HG03442 (cell line): ENCODE results near the gene VEZT.

ENCODE experiments used
- ATAC-seq: cut with Tn5 transposase; IDR thresholded peaks from one replicate; pipeline ENCODE4 v1.9.1; 2021; ENCODE audit warnings: mild to moderate bottlenecking, moderate library complexity; ENCODE audit not compliant: unreplicated experiment

The VEZT gene

DNA sequence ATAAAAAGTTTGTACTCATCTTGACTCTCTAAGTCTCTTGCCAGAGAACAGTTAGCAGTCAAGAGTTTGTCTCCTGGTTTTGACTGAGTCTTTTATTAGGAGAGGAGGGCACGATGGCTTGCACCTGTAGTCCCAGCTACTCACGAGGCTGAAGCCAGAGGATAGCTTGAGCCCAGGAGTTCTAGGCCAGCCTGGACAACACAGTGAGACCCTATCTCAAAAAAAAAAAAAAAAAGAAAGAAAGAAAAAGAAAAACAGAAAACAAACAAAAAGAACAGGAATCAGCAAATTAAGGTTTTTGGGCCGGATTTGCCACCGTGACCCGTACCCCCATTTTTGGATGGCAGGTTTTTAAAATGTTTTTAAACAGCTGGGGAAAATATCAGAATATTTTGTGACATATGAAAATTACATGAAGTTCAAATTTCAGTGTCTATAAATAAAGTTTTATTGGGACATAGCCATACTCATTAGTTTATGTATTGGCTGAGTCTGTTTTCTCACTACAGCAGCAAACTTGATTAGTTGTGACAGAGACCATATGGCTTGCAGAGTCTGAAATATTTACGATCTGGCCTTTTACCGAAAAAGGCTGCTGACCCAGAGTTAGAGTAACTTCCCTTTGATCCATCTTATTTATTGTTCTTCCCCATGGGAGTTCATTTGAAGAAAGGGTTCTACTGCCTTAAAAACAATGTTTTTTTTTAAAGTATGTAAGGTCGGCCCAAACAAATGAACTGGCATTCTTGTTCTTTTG lies 31.2 kb downstream of the VEZT start:
- ATAC-seq: no peak

DNA sequence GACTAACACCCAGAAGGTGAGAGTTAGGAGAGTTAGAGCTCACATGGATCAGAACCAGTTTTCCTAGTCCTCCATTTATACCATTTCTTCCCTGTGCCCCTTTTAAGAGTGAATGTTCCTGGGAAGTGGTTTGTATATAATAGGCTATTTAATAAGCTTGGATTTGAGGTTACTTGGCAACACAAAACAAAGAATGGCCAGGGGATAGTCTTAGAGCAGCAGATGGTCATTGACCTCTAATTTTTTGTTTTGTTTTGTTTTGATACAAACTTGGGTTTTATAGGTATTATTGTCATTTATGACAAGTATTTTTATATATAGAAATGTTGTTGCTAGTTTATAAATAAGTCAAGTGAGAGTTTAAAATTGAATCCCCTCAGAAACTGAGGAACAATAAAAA lies 35.8 kb downstream of the VEZT start:
- no peak for ATAC-seq

DNA sequence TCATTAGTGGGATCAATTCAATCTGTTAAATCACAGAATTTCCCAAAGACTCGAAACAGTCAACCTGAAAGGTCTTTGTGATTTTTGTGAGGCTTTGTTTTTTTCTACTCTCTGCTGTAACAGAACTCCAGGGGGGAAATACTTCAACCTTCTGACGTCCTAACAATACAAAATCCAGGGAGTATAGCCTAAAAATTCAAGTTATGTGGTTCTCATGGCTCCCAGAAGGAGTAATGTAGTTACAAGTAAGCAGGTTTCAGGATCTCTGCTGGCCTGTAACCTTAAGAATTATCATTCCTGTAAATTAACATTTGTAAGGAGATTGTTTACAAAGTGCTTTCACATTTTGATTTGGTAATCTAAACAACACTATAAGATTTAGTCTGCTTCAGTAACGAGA lies 39.9 kb downstream of the VEZT start:
- ATAC-seq: no peak

DNA sequence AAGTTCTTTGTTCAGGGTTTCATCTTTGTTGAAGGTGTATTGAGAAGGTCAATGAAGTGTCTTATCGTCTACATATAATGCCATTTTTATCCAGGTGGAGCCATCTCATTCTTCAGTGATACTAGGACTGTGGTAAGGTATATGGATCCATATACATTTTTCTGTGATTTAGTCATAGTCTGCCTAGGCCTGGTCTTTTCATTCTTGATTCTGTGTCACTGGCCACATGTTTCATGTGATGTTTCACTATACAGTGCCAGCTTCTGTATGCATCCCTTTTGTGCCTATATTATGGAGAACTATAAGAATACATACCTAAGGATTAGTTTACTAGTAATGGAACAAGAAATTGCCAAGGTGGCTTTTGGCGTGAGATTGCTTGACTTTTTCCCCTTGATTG lies 40.5 kb downstream of the VEZT start:
- ATAC-seq: no peak

DNA sequence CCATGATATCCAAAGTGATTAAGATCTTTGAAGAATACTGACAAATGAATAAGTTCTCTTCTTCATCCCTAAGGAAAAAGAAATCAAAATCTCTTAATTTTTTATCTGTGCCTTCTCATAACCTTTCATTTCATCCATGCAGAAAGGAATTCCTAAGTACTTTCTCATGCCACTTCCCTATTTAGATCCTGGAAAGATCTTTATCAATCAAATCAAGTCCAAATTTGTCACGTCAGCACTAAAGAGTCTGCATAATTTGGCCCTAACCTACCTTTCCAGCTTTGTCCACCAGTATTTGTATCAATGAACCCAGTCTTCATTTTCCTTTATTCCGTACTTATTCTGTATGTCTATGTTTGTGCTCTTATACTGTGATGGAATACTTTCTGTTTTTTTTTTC lies 41.2 kb downstream of the VEZT start:
- ATAC-seq: no peak

DNA sequence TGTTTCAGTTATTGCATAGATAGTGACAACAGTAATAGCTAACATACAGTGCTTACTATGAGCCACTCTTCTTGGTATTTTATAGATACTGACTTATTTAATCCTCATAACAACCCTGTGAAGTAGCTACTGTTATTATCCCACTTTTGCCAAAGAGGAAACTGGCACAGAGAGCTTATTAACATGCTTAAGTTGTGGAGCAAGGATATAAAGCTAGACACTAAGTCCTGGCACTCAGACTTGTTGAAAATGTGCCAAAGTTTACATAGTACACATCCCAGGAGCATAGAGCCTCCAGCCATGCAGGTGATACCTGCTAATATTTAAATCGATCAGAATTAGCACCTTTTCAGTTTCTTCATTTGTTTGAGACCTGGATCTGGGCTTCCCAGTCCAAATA lies 41.8 kb downstream of the VEZT start:
- no peak for ATAC-seq

DNA sequence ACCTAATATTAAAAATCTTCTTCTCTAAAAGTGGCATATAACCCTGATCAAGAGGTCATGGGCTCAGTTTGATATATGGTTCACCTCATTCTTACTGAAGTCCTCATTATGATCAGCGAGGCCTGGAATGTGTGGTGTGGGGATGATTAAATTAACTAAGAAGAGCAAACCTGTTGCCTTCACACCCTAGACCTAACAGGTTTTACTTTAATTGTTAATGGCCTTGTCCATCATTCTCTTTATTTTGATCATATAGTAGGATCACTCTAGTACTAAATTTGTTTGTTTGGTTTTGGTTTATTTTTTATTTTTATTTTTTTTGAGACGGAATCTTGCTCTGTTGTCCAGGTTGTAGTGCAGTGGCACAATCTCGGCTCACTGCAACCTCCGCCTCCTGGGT lies 43.5 kb downstream of the VEZT start:
- no peak for ATAC-seq

DNA sequence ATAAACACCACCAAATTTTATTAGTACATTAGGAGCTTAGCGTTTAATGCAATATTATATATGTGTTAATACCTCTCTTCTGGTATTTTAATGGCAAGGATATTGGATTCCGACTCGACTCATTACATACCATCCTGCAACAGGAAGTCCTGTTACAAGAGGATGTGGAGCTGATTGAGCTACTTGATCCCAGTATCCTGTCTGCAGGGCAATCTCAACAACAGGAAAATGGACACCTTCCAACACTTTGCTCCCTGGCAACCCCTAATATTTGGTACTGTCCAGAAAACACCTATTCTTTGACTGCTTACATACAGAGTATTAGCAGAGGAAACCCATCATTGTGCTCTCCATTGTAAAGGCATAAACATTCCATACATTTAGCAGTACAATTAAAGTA lies 45.2 kb downstream of the VEZT start:
- ATAC-seq: no peak

DNA sequence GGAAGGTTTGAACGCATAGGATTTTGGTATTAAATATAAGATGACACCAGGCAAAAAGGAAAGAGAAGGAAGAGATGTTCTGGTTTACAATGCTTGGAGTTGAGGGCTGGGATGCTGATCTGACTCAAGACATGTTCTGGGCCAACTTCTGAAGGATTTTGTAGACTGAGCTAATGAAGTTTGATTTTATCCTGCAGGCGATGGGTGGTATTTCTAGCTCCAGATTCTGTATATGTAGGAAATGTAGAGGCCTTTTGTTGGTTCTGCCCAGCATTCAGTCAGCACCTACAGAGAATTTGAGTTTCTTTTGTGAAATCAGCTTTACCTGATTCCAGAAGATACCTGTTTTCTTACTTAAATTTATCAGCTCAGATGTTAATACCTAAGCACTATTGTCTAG lies 48.2 kb downstream of the VEZT start:
- no peak for ATAC-seq

DNA sequence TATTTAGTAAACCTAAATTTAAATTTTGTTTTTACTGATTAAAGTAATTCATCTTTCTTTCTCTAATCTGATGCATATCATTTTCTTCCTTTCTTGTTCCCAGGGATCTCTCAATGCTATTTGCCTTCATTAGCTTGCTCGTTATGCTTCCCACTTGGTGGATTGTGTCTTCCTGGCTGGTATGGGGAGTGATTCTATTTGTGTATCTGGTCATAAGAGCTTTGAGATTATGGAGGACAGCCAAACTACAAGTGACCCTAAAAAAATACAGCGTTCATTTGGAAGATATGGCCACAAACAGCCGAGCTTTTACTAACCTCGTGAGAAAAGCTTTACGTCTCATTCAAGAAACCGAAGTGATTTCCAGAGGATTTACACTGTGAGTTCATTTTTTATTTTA lies 48.6 kb downstream of the VEZT start:
- ATAC-seq: no peak

DNA sequence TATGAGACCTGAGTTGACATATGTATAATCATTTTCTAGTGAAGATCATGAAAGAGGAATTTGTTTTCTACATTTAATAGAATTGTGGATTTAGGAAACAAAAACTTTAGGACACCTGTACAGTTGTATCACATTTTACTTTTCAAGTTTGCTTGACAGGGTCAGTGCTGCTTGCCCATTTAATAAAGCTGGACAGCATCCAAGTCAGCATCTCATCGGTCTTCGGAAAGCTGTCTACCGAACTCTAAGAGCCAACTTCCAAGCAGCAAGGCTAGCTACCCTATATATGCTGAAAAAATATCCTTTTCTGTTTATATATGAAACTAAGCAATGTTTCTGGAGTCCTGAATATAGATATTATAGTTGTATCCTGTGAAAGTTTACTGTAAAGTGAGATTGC lies 52.3 kb downstream of the VEZT start:
- no peak for ATAC-seq

DNA sequence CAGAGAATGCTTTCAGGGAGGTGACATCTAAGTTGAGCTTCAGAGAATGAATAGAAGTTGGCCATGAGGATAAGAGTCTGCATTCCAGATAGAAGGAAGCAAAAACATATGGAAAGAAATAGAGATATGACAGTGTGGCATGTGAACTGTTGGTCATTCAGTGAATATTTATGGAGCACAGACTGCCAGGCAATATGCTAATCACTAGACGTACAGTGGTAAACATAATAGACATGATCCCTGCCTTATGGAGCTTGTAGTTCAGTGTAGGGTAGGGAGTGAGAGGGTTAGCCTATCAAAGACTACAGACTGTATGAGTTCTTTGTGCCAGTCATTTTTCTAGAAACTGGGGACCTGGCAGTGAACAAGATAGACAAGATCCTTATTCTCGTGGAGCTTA lies 53.9 kb downstream of the VEZT start:
- no peak for ATAC-seq

DNA sequence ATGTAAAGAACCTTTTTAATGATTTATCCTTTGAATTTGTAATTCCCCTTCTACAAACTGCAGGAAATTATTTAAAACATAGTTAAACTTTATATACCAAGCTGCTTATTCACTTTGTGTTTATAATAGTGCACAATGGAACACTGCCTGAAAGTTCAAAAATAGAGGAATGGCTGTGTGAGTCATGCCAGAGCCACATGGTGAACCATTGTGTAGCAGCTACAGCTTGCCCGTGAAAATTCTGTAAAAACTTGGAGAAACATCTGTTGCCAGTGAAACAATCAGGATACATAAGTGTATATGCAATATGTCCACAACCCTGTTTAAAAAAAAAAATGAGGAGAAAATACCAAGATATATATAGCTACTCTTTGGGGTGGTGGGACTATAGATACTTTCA lies 59.5 kb downstream of the VEZT start:
- no peak for ATAC-seq

DNA sequence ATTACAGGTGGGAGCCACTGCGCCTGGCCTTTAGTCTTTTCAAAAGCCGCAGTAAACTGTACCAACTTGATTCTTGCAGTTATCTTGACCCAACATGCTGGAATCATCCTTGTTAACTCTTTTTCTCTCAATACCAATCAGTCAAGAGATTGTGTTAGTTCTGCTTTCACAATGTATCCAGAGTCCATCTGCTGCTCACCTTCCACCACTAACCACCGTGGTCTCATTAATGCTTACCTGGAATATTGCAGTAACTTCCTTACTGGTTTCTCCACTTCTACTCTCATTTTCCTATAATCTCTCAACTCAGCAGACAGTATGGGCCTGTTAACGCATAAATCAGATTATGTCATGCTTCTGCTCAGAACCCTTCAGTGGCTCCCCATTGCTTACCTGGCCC lies 62.2 kb downstream of the VEZT start:
- ATAC-seq: no peak

DNA sequence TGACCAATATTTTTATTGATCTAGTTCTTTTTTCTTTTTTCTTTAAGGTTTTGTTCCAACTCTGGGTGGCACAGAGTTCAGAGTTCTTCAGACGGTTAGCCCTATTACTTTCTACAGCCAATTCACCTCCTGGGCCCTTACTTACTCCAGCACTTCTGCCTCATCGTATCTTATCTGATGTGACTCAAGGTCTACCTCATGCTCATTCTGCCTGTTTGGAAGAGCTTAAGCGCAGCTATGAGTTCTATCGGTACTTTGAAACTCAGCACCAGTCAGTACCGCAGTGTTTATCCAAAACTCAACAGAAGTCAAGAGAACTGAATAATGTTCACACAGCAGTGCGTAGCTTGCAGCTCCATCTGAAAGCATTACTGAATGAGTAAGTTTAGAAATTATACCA lies 64.7 kb downstream of the VEZT start:
- ATAC-seq: no peak

DNA sequence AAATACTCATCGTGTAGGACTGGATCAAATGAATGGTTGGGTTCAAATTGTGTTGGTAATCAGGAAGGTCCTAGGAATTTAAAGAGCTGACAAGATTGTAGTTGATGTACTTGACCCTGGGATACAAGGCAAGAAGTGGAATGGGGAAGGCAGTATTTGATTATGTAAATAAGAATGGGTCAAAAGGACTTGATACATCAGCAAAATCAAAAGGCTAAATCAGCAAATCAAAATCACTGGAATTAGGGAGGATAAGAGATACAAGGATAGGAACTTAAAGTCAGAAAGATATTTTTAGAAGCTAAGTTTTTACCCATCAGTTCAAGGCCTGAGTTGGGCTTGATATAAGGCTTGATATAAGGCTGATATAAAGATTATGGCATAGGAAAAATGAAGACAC lies 65.8 kb downstream of the VEZT start:
- ATAC-seq: no peak

DNA sequence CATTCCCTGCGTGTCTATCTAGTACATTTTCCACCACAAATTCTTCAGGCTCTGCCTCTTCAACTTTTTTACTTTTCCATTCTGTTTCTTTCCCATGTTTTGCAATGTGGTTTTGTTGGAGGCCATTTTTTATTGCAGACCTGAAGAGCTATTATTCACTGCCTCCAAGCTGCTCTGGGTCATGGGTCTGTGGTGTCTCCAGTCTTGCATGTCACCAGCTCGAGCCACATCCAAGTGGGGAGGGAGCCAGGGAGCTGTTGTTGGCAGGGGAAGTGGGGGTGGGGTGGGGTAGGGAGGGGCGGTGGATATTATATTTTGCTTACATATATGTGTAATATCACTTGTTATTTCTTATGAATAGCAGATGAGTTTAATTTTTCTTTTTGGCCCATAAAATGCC lies 69.1 kb downstream of the VEZT start:
- ATAC-seq: no peak

DNA sequence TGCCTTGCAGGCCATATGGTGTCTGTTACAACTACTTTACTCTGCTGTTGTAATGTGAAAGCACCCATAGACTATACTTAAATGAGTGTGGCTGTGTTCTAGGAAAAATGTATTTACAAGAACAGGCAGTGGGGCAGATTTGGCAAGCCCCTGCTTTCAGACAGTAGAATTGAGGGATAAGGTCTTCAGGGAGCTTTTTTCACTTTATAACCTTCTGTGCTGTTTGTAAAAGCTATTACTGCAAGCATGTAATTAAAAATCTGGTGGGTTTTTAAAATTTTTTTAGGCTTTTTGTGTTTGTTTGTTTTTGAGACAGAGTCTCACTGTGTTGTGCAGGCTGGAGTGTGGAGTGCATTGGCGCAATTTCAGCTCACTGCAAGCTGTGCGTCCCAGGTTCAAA lies 73.9 kb downstream of the VEZT start:
- no peak for ATAC-seq

DNA sequence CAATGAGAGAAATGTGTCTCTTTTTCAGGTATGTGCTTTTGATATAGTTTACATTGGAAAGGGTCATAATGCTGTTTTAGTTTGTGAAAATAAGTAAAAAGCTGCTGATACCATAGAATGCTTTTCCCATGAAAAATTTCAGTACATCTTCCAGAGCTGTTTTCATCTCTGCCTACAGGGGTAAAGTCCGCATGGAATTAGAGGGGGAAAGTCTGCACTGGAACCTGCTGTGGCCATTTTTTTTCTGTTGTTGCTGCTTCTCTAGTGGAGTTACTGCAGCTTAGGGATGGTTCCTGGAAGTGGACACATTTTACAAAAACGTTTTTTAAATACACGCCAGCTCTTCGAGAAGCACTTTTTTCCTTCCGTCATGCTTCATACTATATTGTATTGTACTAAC lies 81.3 kb downstream of the VEZT start:
- no peak for ATAC-seq

DNA sequence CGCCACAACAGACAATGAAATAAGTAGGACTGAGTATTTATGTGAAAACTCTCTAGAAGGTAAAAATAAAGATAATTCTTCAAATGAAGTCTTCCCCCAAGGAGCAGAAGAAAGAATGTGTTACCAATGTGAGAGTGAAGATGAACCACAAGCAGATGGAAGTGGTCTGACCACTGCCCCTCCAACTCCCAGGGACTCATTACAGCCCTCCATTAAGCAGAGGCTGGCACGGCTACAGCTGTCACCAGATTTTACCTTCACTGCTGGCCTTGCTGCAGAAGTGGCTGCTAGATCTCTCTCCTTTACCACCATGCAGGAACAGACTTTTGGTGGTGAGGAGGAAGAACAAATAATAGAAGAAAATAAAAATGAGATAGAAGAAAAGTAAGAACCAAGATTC lies 82.7 kb downstream of the VEZT start:
- ATAC-seq: no peak

DNA sequence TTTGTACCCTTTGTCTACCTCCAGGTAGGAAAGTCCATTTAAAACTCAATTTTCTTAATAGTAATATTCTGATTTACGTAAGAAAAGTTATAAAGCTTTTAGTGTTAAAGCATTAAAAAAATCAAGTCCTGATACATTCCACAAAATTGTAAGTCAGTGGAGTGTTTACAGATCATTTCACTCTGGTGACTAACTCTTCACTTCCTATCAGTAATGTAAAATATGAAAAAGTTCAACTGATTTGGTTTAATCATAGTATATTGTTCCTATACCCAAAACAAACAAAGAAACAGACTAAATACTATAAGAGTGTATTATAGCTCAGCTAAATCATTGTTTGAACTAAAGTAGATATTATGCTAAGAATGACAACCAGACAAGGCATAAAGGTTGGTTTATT lies 85.9 kb downstream of the VEZT start:
- ATAC-seq: no peak

DNA sequence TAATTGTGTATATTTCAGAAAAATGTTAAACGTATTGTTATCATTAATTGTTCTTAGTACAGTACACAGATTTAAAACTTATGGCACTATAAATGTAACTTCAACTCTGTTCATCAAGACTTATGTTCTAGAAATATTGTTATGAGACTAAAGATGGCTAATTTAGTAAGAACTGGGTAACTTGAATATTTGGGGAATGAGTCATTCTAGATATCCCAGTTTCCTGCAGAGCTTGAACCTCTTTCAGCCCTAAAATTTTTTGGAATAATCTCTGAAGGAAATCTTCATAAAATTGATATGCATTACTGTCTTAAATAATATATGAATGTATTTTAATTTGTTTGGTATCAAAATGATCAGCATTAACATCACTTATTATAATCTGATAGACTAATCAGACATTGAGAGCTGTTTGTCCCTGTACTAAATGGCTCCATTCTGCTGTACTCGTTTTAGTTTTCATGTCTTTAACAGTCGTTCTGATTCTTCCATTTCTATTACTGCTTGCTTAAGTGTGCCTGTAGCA lies 87.1 kb downstream of the VEZT start:
- no peak for ATAC-seq

DNA sequence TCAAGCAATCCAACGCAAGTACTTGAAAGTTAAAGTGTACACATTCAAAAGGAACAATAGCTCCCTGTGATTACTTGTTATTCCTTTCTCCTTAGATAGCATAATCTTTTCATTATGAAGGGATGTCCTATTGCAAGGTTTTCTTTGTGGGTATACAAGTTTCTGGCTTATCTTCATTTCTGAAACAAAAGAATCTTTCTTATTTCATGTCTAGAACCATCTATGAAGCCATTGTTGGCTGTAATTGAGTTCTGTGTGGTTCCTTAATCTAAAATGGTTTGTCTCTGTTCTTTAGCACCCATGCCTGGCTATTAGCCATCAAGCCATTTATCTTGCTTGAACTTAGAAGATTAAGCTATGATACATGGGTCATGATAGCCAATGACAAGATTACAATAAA lies 95.0 kb downstream of the VEZT start:
- ATAC-seq: no peak
